GM10266 (cell line): ENCODE measurements around the gene ALDH1B1.

Source experiments
- DNase-seq: peaks from one replicate; pipeline ENCODE4 v3.0.0; 2012; ENCODE audit errors: extremely low spot score
- TF ChIP-seq, protein P1 (sequence below): IDR thresholded peaks from 2 replicates; pipeline ENCODE4 v1.5.1; 2012; ENCODE audit warnings: mild to moderate bottlenecking, low read depth; ENCODE audit not compliant: control insufficient read depth, insufficient read depth; ENCODE audit errors: missing control alignments

The ALDH1B1 gene

DNA sequence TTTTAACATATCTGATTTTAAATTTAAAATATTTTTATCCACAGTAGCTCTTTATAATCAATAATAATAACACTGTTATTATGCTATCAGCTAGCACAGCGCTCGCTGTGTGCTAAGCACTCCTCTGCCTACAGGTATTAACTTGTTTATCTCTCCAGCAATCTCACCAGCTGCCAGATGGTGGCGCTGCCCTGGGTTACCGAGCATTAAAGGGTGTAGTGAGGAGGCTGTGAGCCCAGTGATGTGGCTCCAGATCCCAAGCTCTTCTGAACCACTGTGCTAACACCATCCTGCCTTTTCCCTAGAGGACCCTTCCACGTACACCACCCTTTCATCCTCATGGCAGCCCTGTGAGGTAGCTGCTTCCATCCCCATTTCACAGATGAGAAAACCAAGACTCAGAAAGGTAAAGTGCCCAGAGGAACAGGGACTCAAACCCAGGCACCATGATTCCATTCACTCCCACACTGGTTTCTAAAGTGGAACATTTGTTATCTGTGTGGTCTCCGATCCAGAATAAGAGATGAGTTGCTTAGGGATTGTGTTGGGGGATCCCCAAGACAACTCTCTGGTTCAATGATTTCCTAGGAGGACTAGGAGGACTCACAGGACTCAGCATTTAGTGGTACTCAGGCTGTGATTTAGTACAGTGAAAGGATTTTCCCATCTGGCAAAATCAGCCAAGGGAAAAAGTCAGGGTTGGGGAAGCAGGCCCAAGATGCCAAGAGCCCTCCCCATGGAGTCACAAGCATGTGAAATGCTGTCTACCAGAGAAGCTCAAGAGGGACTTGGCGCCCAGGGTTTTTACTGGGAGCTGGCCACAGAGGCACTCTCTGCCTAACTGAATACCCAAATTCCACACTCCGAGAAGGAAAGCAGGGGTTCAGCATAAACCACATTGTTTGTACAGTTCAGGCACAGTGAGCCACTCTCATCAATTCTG, 24.8 kb downstream of the ALDH1B1 start:
- TF ChIP-seq, protein P1, sequence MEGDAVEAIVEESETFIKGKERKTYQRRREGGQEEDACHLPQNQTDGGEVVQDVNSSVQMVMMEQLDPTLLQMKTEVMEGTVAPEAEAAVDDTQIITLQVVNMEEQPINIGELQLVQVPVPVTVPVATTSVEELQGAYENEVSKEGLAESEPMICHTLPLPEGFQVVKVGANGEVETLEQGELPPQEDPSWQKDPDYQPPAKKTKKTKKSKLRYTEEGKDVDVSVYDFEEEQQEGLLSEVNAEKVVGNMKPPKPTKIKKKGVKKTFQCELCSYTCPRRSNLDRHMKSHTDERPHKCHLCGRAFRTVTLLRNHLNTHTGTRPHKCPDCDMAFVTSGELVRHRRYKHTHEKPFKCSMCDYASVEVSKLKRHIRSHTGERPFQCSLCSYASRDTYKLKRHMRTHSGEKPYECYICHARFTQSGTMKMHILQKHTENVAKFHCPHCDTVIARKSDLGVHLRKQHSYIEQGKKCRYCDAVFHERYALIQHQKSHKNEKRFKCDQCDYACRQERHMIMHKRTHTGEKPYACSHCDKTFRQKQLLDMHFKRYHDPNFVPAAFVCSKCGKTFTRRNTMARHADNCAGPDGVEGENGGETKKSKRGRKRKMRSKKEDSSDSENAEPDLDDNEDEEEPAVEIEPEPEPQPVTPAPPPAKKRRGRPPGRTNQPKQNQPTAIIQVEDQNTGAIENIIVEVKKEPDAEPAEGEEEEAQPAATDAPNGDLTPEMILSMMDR: peak; percentile 68
- DNase-seq: peak; percentile 57

DNA sequence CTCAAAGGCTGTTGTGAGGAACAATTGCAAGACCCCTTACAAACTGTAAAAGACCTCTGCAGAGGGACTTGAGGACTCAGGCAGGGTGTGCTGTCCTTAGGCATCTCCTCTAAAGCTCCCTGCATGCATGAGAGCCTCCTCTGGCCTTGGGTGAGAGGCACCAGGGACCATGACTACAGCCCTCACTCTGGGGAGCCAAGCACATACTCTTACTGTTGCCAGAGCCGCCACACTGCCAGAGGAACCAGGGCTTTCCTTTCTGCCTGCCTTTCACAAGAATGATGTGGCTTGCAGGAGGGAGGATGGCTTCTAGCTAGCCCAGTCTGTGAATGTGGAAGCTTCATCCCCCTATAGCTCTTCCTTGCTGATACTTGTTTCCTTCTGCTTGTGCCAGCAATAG, 25.9 kb downstream of the ALDH1B1 start:
- DNase-seq: no peak

DNA sequence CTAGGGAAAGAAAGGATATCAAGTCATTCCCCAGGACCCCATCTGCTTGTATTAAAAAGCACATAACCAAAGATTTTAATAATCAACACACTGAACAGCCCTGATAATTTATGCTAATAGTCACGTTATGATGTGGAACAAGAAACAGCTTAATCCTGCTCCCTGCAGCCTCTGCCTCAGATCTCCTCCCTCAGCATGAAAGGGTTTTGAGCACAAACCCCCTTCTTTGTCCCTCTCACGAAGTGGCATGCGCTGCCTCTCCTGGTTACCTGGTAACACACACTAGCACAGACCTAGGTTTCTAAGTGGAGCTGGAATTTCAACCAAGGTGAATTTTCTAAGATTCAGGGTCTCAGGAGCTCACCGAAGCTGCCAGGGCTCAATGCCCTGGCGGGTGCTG, 26.7 kb downstream of the ALDH1B1 start:
- TF ChIP-seq, protein P1: no peak
- DNase-seq: no peak

More for the DNA sequence above, 25.9 kb downstream of the ALDH1B1 start:
- TF ChIP-seq, protein P1: no peak

DNA sequence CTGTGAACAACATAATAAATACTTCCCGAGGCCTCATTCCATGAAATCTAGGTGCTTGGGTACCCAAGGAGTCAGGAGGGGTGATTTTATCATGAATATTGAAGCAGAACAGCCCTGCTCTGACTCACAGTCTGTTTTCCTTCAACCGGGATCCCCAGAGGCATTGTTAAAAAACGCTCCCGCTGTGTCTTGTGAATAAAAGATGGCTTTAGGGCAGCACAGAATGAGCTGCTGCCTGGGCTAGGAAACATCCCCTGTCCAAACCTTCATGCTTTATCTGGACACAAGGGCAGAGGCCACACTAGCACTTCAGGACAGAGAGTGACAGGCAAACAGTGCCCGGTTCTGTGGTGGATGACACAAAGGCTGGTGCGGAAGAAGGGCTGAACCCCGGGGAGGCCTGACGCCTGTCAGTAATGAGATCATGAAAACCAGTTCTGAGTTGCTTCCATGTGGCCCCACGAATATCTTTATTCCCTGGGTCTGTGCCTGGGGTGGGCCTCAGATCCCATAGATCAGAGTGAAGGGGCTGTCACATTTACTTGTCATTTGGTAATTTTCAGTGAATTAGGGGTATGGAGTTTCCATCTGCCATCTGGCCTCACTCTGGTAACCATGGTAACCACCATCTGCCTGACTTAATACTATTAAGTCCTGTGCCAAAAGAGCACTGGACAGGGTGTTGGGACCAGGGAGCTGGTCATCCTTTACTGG, 29.2 kb downstream of the ALDH1B1 start:
- no peak for DNase-seq
- TF ChIP-seq, protein P1: no peak

DNA sequence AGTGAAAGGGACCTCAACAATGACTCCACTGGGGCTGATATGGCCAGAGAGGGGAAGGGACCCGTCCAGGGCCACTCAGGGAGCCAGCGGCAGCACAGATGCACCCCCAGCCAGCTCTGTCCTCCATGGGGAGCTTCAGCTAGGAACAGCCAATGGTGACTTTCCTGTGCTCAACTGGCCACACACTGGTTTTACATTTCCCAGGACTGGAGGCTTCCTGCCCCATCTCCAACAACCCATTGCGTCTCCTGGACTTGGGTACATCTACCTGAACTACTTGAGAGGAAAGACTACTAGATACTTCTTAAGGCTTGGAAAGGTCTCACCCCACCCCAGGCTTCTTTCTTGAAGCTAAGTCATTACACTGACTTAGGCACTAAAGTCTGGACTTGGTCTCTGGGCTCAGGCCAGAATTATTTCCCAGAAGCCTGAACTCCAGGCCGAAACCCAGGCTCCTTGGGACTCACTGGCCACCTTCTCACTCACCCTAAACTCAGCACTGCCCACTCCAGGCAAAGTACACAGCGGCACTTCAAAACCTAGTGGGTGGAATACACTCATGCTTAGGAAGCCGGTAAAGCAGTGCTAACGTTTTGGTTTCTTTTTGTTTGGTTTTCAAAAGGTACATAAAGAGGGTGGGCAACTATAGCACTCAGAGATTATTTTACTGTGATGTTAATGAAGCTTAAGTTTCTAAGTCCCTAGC, 30.2 kb downstream of the ALDH1B1 start:
- no peak for DNase-seq
- TF ChIP-seq, protein P1: no peak

DNA sequence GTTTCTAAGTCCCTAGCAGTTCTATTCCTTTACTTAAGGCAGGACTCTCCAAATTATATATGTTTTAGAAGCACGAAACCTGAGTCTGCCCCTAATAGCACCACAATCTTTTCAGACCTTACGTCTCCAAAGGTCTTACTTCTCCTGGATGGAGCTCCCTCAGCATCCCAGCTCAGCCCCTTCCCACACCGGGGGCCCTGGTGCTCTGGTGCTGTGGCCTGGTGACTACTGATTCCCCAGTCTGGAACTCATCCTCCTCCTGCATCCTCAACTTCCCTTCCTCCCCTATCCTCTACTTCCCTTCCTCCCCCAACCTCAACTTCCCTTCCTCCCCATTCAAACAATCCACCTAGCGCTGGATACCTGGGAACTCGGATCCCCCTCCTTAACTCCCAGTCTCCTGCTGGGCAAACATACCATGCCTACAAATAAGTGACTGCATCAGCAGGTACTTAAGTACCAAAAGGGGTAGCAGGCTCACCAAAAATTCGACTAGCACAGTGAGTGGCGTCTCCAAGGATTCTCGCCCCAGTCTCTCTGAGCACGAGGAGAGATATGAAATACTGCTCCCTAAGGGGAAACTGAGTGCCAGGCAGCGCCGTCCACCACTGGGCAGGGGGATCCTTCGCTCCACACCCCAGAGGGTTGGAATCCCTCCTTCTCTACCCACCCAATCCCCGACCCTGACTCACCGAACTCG, 30.9 kb downstream of the ALDH1B1 start:
- no peak for DNase-seq
- TF ChIP-seq, protein P1: no peak
